DMS53 (cell line): ENCODE measurements around the gene YAP1.
"Not testable (repeated sequence)": the region's sequence is repeated elsewhere in the genome, so short reads cannot be mapped to it uniquely, and the experiment has no call there.

Experiments used
- DNase-seq: peaks from one replicate; lab custom pipeline; 2025; lab: John Stamatoyannopoulos, UW

Gene YAP1

GRCh38 chr11:102240502-102240901 lies 130.3 kb downstream of the YAP1 start:
- DNase-seq = peak; percentile 35

- DNase-seq = peak; percentile 64
These were observed 130.8 kb downstream of the YAP1 start for GRCh38 chr11:102241026-102241425.

- no peak for DNase-seq
These were observed 133.2 kb downstream of the YAP1 start for GRCh38 chr11:102243399-102243884.

GRCh38 chr11:102244681-102245409 lies 134.6 kb downstream of the YAP1 start:
- DNase-seq = no peak

- DNase-seq = no peak
These were observed 141.2 kb downstream of the YAP1 start for GRCh38 chr11:102251423-102251822.

GRCh38 chr11:102252339-102252891 lies 142.2 kb downstream of the YAP1 start:
- no peak for DNase-seq

GRCh38 chr11:102253020-102253715 lies 142.9 kb downstream of the YAP1 start:
- no peak for DNase-seq

- DNase-seq = peak; percentile 36
These were observed 143.8 kb downstream of the YAP1 start for GRCh38 chr11:102254047-102254446.

- no peak for DNase-seq
These were observed 146.0 kb downstream of the YAP1 start for GRCh38 chr11:102256251-102256650.

- no peak for DNase-seq
These were observed 150.0 kb downstream of the YAP1 start for GRCh38 chr11:102260241-102260640.

GRCh38 chr11:102263379-102264003 lies 153.2 kb downstream of the YAP1 start:
- no peak for DNase-seq

GRCh38 chr11:102264704-102265103 lies 154.5 kb downstream of the YAP1 start:
- DNase-seq = not testable (repeated sequence)

- no peak for DNase-seq
These were observed 155.9 kb downstream of the YAP1 start for GRCh38 chr11:102266099-102266498.

- no peak for DNase-seq
These were observed 157.4 kb downstream of the YAP1 start for GRCh38 chr11:102267609-102268008.

GRCh38 chr11:102268083-102268984 lies 158.1 kb downstream of the YAP1 start:
- peak; percentile 99 for DNase-seq

GRCh38 chr11:102268985-102269470 lies 158.8 kb downstream of the YAP1 start:
- DNase-seq = peak; percentile 62

GRCh38 chr11:102269927-102270326 lies 159.7 kb downstream of the YAP1 start:
- DNase-seq = no peak

GRCh38 chr11:102272047-102272824 lies 162.0 kb downstream of the YAP1 start:
- DNase-seq = no peak

- no peak for DNase-seq
These were observed 164.4 kb downstream of the YAP1 start for GRCh38 chr11:102274628-102275027.

GRCh38 chr11:102276362-102276761 lies 166.1 kb downstream of the YAP1 start:
- no peak for DNase-seq

GRCh38 chr11:102276783-102277182 lies 166.5 kb downstream of the YAP1 start:
- no peak for DNase-seq
